ENCODE data around the gene H1-8.

Gene H1-8

DNA sequence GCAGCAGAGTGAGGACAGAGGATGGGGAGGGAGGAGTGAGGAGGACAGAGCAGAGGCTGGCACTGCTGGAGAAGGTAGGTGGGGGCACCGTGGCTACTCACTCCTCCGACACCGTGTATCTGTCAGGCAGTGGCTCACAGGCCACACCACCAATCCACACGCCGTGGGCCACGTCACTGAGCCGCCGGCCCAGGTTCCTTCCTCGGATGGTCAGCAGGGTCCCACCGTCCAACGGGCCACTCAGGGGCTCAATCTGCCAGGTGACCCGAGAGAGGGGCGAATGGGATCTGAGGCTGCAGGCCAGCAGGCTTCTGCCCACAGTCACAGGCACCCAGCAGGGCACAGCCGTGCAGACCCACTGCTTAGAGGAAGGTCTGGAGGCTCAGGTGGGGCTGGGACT lies 30.5 kb downstream of the H1-8 start:
- no peak for DNase-seq (ENCODE audit: low spot score)

DNA sequence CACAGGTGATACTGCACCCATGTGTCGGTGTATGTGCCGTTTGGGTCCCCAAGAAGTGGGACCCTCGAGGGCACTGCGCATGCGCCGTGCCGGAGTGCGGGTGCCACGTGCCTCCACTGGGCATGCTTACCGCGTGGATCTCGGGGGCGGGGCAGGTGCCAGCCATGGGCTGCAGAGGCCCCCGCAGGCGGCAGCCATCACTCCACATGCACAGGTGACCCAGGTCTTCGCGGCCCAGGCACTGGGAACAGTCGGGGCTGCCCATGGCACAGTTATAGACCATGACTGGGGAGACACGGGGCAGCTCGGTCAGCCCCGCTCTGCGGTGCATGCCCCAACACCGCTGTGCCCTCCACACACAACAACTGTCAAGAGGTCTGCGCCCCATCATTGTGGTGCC lies 31.2 kb downstream of the H1-8 start:
- no peak for DNase-seq (ENCODE audit: low spot score)

DNA sequence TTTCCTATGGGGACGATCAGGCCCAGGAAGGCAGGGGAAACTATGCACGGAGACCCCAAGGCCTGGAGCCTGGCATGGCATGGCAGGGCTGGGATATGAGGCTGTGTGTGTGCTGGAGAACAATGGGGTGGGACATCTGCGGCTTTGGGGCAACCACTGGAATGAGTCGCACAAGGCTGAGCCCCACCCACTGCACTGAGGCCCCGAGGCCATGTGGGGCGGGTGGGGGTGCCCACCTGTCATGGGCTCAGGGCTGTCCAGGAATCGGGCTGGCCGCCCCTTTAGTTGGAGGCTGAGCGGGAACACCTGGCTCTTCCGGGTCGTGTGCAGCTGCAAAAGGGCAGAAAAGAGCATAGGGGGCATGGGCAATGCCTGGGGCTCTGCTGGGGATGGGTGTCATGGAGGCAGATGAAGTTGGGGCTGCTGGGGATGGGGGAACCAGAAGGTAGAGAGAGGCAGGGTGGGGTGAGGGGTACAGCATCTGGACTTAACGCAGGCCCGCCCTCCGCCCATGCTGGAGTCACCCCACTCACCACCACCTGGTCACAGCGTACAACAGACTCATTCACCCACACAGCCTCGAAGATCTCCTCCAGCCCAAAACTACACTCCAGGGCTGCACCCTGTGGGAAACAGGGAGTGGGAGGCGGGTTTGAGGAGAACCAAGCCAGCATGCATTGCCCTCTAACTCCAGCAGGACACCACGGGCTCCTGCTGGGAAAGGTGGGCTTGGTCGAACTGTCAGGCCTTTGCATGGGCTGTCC lies 32.4 kb downstream of the H1-8 start:
- DNase-seq (ENCODE audit: low spot score): no peak

DNA sequence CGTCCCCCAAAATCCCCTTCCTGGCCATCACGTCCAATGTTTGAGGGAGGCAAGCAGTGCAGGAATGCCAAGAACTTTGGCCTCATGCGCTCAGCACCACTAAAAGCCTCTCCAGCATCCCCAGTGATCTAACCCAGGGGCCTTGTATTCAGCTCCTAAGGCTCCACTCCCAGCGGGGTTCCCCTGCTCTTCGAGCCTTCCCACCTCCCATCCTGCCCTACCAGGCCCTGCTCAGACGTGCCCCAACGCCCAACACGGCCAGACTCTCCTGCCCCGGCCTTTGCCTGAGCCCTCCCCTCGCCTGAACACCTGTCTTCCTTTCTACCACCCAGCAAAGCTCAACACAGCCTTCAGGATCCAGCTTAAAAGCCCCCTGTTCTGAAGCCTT lies 33.0 kb downstream of the H1-8 start:
- no peak for DNase-seq (ENCODE audit: low spot score)

DNA sequence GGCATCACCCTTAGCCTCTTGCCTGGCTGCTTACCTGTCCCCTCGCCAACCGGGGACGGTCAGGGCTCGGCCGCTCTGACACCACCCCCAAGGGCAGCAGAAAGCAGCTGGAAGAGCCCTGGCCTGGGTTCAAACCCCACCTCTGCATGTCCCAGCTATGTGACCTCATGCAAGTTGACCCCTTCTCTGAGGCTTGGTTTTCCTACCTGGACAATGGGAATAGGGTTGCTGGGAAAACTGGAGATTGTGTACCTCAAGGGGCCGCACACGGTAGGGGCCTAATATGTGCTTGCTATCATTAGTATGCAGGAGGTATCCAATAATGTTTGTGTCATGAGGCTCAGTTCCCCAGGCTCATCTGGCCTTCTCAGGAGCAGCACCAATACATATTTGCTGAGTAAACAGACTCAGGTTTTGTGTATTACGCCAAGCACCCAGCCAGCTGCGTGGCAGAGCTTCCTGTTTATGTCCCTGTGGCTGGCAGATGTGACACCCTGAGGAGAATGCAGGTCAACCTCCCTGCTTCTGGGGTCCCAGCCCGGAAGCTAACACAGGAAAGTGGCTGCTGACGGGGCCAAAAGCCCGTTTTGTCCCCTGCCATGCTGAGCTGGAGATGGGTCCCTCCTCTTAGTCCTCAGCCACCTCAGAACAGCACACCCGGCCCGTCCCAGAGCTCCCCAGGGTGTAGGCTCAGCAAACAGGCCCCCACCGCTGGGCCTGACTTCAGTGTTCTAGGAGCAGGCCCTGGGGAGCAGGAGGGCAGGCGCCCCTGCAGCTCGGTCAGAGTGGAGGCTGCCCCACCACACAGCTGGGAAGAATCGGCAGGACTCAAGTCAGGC lies 33.8 kb downstream of the H1-8 start:
- DNase-seq (ENCODE audit: low spot score): no peak

DNA sequence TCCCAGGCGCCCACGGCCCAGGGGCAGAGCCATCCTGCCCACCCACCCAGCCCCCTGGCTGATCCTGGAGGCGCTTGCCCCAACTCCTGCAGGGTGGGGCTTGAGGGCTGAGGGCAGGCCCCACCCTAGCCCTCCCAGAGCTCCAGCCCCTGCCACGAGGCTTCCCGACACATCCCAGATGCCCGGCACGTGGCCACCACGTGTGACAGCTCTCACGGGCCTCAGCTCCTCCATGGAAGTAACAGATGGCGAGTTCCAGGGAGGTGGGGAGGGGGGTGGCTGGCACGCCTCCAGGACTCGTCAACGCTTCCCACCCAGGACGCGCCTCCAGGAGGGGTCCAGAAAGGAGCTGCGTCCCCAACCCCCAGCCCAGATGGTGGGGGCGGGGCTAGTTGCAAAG lies 34.4 kb downstream of the H1-8 start:
- DNase-seq (ENCODE audit: low spot score): no peak

DNA sequence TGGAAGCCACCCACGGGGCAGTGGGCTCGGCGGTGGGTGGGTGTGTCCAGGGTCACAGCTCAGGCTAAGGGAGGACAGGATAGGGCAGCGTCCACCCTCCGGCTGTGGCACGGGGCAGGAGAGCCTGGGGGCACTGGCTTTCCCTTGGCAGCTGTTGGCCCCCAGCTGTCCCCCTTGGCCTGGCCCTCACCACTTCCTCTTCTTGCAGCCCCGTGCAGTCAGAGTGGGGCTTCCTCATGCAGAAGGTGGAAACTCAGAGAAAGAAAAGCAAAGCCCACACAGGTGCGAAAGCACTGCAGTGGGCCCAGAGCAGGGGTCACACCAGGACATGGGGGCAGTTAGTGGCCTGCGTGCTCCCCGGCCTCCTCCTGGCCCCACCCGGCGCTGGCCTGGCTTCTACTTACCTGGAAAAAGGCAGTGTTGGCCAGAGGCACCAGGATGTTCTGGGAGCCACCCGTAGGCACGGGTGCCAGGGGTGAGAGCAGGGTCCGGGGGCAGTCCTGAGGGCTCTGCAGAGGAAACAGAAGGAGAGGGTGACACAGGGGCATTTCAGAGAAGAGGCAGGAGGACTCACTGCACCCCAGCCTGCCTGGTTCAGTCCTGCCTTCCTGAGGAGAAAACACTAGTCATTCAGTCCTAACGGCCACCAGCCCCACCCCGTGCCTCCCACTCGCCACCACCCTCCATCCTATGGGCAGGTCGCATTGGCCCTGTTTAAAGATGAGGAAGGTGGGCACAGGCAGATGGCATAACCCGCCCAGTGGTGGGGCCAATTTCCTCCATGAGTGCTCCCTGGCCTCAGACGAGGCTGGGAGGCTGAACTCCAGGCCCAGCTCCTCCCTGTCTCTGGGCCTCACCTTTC lies 35.2 kb downstream of the H1-8 start:
- no peak for DNase-seq (ENCODE audit: low spot score)

DNA sequence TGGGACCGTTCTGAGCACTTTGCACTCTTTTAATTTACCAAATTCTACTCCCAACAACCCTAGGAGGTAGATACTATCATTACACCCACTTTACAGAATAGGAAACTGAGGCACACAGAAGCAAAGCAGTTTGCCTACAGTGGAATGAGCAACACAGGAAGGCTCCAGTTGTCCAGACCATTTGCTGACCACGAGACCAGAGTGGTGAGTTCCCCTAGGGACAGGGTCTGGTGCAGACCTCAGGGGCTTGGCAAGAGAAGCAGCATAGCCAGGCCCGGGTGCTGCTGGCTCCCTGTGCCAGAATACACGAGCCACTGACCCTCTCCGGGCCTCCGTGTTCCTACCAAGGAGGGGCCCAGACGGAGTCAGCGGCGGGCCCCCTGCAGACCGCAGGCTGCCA lies 37.0 kb downstream of the H1-8 start:
- no peak for DNase-seq (ENCODE audit: low spot score)

DNA sequence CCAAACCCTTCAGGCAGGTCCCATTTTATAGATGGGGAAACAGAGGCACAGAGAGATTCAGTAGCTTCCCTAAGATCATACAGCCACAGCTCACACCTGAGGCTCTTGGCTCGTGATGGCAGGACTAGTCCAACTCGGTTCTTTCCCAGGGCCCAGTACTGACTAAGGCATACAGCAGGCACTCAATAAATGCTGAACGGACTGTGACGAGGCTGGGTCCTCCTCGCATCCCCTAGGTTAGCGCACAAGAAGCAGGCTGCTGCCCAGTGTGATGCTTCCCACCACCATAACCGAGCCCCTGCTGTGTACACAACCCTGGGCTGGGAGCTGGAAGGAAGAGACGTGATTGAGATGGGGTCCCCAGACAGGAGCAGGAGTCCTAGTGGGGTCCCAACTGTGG lies 38.6 kb downstream of the H1-8 start:
- no peak for DNase-seq (ENCODE audit: low spot score)

DNA sequence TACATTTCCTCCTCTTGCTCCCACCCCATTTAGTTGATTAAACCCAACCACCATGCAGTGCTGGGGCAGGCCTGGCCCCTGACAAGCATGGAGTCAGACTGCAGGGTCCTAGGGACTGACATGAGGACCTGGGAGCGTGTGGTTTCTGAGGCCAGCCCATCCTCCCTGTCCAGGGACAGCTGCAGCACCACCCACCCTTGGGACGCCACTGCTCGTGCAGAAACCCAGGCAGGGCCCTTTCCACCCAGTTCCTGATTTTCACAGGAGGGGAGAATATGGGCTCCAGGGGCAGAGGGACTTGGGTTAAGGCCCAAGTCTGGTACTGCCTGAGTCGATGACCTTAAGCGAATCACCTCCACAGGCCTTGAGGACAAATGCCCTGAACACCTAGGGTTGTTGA lies 39.8 kb downstream of the H1-8 start:
- DNase-seq (ENCODE audit: low spot score): no peak

DNA sequence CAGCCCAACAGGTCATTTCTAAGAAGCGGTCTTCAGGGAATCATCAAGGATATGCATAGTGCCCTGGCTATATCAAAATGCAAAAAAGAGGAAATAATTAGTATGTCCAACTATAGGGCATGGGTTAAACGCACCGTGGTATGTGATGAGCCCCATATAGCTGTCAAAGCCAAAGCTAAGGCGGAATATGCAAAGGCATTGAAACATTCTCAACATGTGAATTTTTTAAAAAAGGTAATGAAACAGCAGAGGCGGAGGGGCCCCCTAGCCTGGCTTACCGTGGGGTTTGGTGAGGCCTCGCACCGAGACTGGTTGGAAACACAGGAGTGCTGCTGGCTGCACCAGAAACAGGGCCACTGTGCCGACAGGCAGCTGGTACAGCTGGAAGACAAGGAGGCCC lies 40.3 kb downstream of the H1-8 start:
- no peak for DNase-seq (ENCODE audit: low spot score)

DNA sequence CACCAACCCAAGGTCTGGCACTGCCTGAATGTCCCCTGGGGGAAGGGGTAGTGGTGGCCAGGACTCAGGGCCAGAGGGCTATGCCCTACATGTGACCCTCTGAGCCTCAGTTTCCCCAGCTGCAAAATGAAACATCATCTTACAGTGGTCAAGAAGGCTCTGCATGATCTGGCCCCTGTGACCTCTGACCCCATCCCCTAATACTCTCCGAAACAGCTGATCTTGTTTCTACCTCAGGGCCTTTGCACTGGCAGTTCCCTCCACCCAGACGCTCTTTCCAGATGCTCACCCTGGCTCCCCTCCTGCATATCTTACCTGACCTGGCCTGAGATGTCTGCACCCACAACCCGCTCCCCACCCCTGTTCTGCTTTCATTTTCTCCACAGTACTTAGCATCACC lies 41.7 kb downstream of the H1-8 start:
- DNase-seq (ENCODE audit: low spot score): no peak

DNA sequence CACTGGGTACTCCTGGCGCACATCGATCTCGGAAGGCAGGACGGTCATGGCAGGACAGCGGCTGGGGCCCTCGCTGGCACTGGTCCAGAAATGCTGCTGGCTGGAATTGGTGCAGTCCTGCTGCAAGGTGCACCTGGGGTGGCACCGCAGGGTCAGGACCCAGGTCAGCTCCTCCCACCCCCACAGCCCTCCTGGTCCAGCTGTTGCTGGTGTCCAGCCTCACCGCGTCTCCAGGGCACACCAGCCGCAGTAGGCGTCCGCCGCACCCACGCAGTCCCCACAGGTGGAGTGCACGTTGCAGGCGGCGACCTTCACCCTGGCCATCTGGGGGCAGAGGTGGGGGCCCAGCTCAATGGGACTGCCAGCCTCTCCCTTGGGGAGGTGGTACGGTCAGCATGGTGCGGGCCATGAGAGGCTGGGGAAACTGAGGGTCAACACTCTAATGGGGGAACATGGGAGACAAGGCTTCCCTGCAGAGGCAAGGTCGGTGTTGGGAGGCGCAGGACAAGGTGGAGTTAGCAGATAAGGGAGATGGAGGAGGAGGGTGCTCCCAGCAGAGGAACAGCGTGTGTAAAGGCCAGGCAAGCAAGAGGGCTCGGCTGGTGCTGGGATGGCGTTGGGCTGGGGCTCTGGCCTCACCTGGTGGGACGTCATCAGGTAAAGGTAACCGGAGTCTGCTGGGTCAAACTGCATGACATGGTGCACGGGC lies 43.1 kb downstream of the H1-8 start:
- DNase-seq (ENCODE audit: low spot score): no peak

DNA sequence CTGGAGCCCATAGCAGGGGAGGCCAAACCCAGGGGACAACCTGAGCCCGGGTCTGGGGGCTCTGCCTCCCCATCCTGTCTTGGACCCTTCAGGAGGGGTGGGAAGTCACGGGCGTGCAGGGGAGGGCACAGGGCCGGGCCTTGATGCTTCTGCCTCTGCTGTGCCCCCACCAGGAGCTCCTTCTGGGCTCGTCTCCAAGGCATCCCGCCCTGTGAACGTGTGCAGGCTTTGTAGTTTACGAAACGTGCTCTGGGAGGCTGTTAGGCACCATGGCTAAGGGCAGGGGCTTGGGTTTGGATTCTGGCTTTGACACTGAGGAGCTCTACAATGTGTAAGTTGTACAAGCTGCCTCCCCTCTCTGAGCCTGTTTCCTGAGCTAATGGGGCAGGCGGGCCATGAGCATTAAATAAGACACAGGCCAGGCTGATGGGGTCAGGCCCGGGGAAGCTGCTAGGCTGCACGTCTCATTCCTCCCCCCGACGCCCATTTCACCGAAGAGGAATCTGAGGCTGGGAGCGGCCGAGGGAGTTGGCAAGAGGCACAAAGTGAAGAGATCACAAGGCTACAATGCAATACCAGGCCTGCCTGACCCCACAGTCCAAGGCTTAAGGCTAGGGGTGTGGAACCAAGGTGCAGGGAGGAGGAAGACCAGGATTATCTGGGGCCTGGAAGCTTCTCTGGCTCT lies 43.9 kb downstream of the H1-8 start:
- DNase-seq (ENCODE audit: low spot score): no peak

DNA sequence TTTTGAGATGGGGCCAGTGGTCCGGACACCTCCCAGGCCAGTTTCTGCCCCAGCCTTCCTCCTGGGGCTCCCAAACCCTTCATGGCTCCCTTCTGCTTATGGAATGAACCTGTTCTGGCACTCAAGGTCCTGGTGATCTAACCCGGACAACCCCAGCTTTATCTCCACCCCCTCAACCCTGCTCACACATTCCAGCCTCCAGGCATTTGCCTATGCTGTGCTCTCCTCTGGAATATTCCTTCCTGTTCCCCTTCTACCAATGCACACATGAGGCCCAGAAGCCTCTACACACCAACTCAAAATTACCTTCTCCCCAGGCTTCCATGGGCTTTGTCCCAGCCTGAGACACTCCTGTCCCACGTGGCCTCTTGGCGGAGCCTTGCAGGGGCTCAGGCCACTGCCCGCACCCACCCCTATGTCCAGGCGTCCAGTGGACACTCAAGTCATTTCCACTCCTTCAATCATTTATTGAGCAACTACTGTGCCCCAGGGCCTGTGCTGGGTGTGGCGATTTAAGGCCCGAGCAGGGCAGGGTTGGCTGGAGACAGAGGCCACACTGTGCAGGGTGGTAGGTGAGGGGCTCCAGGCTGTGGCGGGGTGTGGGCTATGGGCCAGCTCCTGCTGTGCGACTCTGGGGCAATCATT lies 44.7 kb downstream of the H1-8 start:
- DNase-seq (ENCODE audit: low spot score): no peak

DNA sequence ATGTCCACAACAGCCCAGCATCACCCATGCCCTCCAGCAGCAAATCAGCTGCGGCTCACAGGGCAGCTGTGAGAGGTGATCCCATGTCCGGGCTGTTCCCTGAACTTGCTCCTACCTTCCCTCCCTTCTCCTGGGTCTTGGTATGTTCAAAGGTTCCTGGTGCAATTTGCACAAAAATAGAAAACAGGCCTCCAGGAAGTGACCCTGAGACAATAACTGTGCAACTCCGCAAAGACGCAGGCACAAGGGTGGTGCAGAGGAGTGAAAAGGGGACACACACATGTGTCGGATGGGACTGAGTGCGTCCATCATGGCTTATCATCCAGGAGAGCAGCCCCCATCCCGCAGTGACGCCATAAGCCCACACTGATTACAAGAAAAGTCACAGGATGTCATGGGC lies 47.2 kb downstream of the H1-8 start:
- DNase-seq (ENCODE audit: low spot score): no peak

DNA sequence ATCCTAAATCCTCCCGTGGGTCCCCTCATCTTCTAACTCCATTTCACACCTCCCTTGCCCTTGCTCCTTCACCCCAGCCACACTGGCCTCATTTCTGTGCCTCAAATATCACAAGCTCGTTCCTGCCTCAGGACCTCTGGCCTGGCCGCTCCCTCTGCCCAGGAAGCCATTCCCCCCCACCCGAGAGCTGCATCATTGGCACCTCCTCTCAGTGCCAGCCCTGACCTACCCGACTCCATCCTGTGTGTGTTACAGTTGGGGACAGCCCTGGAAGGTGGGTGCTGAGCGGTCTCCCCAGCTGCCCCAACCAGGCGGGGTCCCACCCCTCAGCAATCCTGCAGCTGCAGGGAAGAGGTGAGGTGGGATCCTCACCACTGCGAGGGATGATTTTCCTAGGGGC lies 49.0 kb downstream of the H1-8 start:
- no peak for DNase-seq (ENCODE audit: low spot score)

DNA sequence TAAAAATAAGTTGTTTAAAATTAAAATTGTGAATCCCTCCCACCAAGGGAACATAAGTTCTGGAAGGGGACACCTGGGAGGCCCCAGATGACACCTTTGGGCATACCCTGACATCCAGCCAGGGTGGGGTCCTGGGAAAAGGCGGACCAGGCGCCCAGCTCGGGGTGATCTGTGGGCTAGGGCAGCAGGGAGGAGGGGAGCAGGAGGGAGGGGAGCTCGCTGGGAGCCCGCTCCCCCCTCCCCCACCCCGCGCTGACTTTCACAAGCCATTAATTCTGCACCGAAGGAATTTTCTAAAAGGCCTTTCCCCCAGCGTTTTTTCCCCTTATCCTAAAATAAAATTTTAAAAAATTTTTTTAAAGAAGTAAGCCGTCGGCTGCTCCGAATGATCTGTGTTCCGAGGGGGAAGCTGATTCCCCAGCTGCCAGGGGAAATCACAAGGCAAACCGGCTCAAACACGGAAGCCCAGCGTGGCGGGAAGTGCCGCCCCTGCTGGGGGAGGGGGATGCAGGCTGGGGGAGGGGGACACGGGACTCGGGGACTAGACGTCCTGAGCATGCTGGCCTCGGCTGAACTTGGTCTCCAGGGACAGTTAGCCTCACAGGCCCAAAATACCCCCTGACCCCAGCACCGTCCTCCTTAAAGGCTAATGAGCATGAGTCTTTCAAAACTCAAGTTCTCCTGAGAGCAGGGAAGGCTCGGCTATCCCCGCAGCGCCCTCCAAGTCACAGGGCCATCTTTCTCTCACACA lies 49.6 kb downstream of the H1-8 start:
- DNase-seq (ENCODE audit: low spot score): no peak

DNA sequence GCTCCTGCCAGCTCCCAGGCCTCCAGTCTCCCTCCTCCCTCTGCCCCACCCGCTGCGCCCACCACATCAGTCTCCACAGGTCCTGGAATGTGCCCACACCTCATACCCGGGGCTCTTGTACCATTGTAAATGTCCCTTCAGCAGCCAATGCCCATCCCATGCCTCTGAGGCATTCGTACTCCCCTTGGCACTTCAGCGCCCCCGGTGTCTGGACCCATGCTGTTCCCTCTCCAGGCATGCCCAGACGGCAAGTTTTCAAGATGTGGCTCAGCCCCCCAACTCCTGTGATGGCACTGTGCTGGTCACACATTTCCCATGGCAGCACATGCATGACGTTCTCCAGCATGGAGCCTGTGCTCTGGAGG lies 50.2 kb downstream of the H1-8 start:
- DNase-seq (ENCODE audit: low spot score): no peak

DNA sequence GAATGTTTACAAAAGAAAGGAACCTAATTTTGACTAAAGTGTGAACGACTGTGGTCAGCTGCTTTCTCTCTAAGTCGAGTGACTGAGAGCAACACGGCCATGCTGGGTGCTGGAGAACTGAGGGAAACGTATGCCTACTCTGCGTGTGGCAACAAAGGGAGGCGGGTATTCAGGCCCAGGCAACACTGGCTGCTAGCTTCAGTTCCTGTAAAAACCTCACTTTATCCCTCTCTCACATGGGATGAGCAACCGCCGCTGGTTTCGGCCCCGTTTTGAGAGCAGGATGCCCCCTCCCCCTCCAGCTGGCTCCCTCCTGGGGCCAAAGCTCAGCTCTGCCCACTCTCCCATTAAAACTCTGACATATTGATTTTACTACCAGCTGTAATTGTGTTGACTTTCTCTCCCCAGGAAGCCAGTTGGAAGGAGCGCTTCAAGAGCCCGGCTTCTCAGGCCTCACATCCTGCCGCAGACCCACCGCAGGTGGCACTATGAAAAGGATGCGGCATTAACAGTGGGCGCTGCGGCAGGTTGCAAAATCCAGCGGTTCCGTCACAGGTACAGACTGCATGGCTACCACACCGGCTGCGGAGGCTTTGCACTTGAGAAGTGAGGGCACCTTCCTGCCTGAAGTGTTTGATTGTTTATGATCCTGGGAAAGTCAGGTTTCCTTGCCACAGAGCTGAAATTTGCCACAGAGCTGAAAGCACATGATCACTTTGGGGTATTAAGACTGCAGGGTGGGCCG lies 50.8 kb downstream of the H1-8 start:
- no peak for DNase-seq (ENCODE audit: low spot score)

Data from COLO829 (cell line).